Panc1 (cell line): ENCODE data around the gene HNRNPM.

Experiments
- TCF7L2 ChIP-seq: IDR thresholded peaks from 2 replicates; pipeline ENCODE4 v1.6.1; 2011; ENCODE audit warnings: mild to moderate bottlenecking, low read depth, low read length, inconsistent platforms
- TF ChIP-seq, protein P1 (sequence below): fragments of 450-650 bp; IDR thresholded peaks from 2 replicates; pipeline ENCODE4 v1.5.1; 2017; ENCODE audit warnings: mild to moderate bottlenecking

DNA sequence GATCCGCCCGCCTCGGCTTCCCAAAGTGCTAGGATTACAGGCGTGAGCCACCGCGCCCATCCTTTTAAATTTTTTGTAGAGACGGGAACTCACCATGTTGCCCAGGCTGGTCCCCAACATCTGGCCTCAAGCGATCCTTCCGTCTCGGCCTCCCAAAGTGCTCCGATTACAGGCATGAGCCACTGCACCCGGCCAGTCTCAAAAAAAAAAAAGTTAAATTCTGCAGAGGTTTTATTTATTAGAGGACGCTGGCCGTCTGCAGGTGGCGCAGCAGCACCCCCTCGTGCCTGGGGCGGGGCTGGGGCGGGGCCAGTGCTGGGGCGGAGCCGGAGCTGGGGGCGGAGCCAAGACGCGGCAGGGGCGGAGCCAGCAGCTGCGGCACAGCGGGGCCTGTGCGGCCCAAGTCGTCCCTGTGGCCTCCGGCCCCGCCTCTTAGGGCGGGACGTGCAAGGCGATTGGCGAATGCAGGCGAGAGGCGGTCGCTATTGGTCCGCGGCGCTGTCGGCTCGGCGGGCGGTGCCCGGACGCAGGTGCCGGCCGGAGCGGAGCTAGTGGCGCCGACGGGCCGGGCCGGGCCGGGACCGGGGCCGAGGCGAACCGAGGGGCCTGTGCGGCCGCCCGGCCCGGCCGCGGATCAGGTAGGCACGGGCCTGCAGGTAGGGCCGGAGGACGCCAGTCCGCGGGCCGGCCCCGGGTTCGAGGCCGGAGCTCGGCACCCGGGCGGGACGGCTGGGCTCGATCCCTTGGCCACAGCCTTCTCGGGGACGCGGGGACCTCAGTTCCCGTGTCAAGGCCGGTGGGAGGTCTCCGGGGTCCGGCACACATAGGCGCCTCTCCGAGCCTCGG is 31.8 kb upstream of the HNRNPM start, which contains the start of gene MARCHF2:
- TF ChIP-seq, protein P1, sequence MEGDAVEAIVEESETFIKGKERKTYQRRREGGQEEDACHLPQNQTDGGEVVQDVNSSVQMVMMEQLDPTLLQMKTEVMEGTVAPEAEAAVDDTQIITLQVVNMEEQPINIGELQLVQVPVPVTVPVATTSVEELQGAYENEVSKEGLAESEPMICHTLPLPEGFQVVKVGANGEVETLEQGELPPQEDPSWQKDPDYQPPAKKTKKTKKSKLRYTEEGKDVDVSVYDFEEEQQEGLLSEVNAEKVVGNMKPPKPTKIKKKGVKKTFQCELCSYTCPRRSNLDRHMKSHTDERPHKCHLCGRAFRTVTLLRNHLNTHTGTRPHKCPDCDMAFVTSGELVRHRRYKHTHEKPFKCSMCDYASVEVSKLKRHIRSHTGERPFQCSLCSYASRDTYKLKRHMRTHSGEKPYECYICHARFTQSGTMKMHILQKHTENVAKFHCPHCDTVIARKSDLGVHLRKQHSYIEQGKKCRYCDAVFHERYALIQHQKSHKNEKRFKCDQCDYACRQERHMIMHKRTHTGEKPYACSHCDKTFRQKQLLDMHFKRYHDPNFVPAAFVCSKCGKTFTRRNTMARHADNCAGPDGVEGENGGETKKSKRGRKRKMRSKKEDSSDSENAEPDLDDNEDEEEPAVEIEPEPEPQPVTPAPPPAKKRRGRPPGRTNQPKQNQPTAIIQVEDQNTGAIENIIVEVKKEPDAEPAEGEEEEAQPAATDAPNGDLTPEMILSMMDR: peak; percentile 87
- no peak for TF ChIP-seq TCF7L2
